ENCODE data around the gene MSI2.

Gene MSI2

GRCh38 chr17:57270801-57271245 lies 14.5 kb downstream of the MSI2 start:
- DNase-seq (ENCODE audit: low spot score): no peak

DNA sequence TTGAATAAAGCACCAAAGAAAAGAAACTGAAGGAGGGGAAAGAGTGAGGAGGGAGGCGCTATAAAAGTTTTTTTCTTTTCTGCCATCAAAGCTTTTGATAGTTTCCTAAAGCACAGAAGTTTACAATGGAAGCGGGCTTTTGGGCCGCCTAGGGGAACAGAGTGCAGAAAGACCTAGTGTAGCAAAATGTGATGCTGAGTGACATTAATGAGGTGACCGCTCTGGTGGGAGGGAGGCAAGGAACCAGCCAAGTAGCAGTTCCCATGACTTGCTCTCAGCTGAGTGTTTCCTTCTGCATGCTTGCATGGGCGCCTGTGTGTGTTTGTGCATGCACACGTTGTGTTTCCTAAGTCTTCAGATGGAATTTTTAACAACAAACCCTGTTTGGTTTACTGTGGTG lies 15.5 kb downstream of the MSI2 start:
- peak; percentile 75 for DNase-seq (ENCODE audit: low spot score)

DNA sequence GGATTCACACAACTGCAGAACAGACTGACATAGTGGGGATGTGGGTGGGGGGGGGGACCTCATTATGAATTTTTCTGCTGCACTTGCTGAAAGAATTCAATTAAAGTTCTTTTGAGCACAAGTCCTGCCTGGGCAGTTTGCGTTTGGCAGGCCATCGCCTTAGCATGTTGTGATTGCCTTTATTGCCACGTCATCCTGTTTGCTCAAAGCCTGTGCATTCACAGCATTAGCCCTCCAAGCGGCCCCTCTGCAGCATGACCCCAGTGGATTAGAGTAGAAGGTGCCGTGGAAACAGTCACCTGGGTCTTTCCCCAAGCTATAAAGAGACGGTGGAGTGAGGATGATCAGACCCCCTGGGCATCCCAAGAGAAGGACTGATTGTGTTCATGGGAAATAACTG lies 17.2 kb downstream of the MSI2 start:
- no peak for DNase-seq (ENCODE audit: low spot score)

DNA sequence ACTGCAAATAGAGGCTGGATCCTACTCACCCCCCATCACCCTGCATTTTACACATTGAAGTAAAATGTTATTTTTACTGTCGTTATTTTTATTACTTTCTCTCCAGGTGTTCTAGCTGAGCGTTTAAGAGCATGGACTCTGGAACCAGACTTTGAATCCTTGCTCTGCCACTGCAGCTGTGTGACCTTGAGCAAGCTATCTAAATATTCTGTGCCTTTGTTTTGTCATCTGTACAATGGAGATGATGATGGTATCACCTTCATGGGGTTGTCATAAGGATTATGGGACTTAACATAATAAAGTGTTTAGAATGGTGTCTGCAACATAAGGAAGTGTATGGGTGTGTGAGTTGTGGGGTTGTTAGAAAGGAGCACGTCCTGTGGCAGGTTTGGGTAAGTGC lies 17.8 kb downstream of the MSI2 start:
- no peak for DNase-seq (ENCODE audit: low spot score)

- DNase-seq (ENCODE audit: low spot score): no peak
Observed at GRCh38 chr17:57275071-57275764, 18.9 kb downstream of the MSI2 start.

- no peak for DNase-seq (ENCODE audit: low spot score)
Observed at GRCh38 chr17:57276621-57277020, 20.3 kb downstream of the MSI2 start.

DNA sequence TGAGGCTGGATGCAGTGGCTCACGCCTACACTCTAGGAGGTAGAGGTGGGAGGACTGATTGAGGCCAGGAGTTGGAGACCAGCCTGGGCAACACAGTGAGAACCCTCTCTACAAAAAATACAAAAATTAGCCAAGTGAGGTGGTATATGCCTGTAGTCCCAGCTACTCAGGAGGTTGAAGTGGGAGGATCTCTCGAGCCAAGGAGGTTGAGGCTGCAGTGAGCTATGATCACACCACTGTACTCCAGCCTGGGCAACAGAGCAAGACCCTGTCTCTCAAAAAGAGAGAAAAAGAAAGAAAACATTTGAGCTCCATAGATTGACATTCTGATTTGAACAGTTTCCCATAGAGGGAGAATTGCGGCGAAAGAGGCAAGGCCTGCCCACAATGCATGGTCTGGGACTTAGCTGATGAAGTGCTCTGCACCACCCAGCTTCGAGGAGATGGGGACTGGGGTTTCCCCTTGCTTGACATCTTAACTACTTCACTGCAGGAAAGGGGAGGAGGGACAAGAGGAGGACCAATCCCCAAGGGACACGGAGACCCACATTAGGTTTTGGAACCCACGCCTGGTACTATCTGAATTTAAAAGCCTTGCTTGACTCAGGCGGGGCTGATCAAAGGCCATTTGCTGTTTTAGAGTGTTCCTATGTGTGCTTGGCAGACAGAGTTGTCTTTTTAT lies 21.7 kb downstream of the MSI2 start:
- no peak for DNase-seq (ENCODE audit: low spot score)

DNA sequence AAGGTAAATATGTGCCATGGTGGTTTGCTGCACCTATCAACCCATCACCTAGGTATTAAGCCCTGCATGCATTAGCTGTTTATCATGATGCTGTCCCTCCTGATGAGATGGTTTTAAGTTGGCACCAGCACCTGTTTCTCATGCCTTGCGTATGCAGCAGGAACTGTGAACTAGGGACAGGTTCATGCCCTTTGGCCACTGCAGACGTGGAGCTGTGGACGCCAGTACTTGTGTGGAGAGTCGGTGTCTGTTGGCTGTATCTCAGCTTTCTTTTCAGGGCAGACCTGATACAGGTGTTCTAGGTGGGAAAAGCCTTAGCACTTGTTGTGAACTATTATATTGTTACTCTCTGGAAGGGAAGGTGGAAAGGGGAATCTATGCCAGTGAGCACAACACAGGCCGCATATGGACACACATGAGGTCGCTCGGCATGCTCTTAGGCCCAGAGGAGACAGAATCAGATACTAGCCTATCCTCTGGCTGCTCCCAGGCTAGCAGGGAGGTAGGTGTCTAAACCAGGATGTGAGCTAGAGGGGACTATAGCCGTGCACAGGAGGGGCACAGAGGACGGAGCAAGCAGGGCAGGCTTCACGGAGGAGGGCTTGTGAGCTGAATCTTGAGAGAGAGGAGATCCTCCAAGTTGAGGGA lies 22.5 kb downstream of the MSI2 start:
- no peak for DNase-seq (ENCODE audit: low spot score)

DNA sequence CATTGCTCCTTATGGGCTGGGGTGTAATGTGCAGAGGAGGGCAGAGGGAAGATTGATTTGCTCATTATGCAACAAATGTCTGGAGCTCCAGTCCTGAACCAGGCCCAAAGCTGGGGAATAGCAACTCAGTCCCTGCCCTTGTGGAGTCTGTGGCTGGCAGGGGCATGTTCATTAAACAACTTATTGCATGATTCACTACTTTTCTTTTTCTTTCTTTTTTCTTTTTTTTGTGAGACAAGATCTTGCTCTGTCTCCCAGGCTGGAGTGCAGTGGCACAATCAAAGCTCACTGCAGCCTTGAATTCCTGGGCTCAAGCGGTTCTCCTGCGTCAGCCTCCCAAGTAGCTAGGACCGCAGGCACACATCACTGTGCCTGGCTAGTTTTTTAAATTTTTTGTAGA lies 23.1 kb downstream of the MSI2 start:
- no peak for DNase-seq (ENCODE audit: low spot score)

- DNase-seq (ENCODE audit: low spot score): no peak
Observed at GRCh38 chr17:57281887-57282286, 25.6 kb downstream of the MSI2 start.

- DNase-seq (ENCODE audit: low spot score): no peak
Observed at GRCh38 chr17:57282296-57282695, 26.0 kb downstream of the MSI2 start.

GRCh38 chr17:57283203-57283971 lies 27.1 kb downstream of the MSI2 start:
- no peak for DNase-seq (ENCODE audit: low spot score)

DNA sequence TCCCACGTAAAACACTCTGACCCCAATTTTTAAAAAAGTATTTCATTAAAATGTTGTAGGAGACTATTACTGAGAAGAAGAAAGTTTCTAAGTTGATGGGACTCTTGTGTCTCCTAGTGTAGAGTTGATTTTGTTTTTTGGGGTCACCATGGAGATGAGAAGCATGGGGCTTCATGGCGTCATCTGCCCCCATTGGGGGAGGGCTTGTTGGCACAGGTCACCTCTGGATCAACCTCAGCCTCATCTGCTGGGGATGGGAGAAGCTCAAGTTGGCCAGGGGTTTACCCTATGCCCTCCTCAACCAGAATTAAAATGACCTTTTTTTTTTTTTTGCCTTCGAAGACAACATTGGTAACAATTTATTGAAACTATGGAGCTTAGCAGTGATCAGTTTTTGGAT lies 28.3 kb downstream of the MSI2 start:
- no peak for DNase-seq (ENCODE audit: low spot score)

DNA sequence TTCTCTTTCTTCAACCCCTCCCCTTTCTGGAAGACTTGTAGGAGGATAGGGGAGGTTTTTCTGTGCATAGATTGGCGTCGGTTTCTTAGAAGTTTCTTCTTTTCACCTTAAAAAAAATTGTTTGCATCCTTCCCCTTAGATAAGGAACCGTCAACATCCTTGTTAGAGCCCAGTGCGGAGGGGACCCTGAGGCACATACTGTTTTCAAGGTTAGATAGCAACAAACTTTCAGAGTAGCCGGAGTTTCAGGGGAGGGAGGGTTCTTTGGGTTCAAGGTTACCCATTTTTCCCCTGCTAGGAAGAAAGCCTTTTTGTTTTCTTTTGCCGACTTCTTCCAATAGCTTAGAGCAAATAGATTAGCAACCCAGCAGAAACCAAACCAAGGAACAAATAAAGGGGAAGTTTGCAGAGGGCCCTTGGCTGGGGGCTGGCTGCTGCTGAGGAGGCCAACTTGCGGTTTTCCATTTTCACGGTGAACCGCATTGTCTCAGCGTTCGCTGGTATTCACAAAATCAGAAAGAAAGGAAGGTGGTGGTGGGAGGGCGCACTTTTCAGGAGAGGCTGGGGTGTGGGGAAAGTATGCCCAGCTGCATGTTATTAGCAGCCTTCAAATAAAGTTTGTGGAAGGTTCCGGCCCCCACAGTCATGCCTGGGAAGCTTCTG lies 28.8 kb downstream of the MSI2 start:
- DNase-seq (ENCODE audit: low spot score): peak; percentile 52

- no peak for DNase-seq (ENCODE audit: low spot score)
Observed at GRCh38 chr17:57285701-57286100, 29.4 kb downstream of the MSI2 start.

DNA sequence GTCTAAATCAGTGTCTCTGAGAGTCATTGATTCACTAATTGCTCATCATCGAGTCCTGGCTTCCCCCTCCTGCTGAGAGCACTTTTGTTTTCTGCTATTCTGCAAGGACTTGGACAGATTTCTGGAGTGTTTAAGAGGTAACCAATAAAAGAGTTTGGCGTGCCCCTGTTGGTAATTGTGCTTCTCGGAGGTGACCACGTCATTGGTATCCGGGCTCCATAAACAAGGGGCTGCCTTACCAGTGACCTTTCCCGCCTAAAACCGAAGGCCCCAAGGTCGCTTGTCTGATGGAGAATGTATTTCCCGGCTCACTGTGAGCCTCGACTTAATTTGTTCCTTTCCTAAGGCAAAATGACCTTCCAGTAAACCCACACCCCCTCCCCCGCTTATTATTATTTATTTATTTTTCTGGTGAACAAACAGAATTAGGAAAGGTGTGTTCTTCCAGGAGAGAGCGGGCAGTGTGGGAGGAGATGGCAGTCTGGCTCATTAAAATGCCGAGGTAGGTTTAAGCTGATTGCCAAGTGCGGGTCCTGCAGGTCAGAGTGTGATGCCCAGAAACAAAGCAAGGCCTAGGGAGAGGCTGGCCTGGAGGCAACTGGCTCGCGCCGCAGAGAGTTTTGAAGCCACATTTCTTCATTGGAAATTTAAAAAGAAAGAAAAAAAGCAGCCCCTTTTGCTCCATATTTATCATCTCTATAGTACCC lies 30.2 kb downstream of the MSI2 start:
- DNase-seq (ENCODE audit: low spot score): peak; percentile 46

DNA sequence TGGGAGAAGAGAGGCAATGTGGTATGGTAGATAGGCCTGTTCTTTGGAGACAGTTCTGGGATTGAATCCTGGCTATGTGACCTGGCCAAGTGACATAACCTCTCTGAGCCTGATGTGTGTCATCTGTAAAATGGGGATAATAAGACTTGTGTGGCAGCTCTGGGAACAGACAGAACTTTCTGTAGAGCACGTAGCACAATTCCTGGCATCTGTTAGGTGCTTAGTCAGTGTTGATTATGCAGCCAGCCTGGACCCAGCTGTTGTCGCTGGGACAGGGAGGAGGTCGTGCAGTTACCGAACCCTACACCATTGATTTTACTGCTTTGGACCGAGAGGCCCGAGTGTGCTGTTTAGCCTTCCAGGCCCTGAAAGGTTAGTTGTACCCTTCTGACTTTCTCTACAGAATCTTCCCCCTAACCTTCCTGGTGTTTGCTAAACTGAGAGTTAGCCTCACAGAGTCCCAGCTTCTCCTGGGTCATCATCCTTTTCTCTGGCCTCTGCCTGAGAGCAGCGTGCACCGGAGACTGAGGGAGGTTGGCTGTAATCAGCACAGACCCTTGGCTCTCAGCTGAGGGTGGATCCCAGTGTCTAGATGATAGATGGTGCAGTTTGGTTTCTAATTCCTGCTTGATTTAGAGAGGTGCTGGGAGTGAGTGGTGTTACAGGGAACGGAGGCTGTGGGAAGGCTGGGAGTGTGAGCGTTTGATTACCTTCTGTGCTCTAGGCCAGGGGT lies 31.9 kb downstream of the MSI2 start:
- DNase-seq (ENCODE audit: low spot score): no peak

DNA sequence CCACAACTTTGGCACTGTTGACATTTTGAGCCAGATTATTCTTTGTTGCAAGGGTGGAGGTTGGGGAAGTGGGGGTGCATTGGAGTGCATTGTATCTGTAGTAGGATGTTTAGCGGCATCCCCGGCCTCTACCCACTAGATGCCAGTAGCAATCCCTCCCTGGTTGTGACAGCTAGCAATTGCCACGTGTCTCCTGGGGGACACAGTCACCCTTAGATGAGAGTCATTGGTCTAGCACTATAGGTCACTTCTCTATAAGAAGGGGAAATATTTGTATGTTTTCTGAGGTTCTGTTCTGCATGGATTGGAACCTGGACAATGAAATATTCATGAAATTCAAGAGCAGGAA lies 32.4 kb downstream of the MSI2 start:
- no peak for DNase-seq (ENCODE audit: low spot score)

DNA sequence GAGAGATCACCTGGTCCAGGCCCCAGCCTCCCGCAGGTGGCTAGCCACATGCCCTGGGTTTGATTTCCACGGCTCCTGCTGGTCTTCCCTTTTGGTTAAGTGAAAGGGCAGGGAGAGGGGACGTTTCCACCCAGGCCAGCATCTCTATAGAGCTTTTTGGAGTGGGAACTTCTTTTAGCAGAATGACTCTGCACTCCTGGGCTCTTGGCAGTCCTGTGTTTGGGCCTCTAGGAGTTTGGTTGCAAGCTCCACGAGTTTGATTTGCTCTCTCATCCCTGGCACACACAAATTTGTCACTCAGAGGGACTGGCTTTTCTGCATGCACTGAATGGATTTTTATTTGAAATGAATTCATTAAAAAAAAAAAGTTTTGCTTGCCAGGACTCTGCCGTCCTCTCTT lies 32.8 kb downstream of the MSI2 start:
- no peak for DNase-seq (ENCODE audit: low spot score)

DNA sequence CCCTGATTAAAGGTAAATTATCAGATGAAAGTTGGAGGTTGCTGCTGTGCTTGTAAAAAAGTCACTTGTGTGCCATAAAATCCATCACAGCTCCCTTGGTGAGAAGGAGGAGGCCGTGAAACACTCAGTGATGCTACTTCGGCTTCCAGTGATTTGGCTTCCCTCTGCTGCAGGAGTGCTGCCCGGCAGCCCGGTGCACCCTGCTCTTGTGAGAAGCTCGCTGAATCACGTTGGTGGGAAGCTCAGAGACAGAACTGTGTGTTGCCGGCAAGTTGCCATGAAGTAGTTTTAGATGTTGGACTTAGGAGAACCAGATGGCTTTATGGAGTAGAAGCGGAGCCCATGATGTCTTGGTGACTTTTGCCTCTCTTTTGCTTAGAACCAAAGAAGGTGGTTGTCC lies 33.3 kb downstream of the MSI2 start:
- no peak for DNase-seq (ENCODE audit: low spot score)

GRCh38 chr17:57290981-57291380 lies 34.7 kb downstream of the MSI2 start:
- no peak for DNase-seq (ENCODE audit: low spot score)

All from putamen (tissue), 1 donor.